ENCODE results near the gene PLK5. TPM values are rescaled to one million over a fixed set of nuclear protein-coding genes. Genes with fewer than 3 reads are reported as not detected.

PLK5 gene
- total and polyA plus RNA-seq, 2 donors from 2014 or later: not detected

- Histone ChIP-seq H3K4me3 (ENCODE audit: low read length in 3 of 3) (no peak overlapping the region), H3K27me3 (ENCODE audit: control insufficient read depth, insufficient read depth, low read length) (no peaks in the 10 kb centered on the region), H3K36me3 (ENCODE audit: control insufficient read depth in 2 of 3, insufficient read depth in 3 of 3, low read length in 3 of 3) (peaks cover 0 to 2% (median 0%) of the 10 kb centered on the region in 3 donors), H3K4me1 (ENCODE audit: control insufficient read depth in 2 of 3, insufficient read depth in 2 of 3, low read depth in 1 of 3, low read length in 3 of 3) (no peaks in the 10 kb centered on the region), H3K9ac (ENCODE audit: low read length in 3 of 3) (no peak overlapping the region), H3K27ac (ENCODE audit: low read depth in 2 of 2, low read length in 2 of 2) (no peak overlapping the region), H3K9me3 (ENCODE audit: control insufficient read depth in 2 of 3, insufficient read depth in 1 of 3, low read length in 3 of 3) (no peaks in the 10 kb centered on the region)
- DNase-seq: no peak
- intact Hi-C loops (cut with DNase I): no loop called here
- TF ChIP-seq CTCF (IDR thresholded peaks at IDR 0.05; ENCODE audit: borderline replicate concordance, extremely low read depth, insufficient read depth): no peak
- FAIRE-seq: no peak
Measured at GRCh38 chr19:1575323-1576241, 51.7 kb downstream of the PLK5 start.

GRCh38 chr19:1576242-1577089 lies 52.6 kb downstream of the PLK5 start:
- H3K27me3 ChIP-seq (ENCODE audit: control insufficient read depth, insufficient read depth, low read length): no peaks in the 10 kb centered on the region
- H3K4me1 ChIP-seq (ENCODE audit: control insufficient read depth in 2 of 3, insufficient read depth in 2 of 3, low read depth in 1 of 3, low read length in 3 of 3): no peaks in the 10 kb centered on the region
- H3K27ac ChIP-seq (ENCODE audit: low read depth in 2 of 2, low read length in 2 of 2): no peak overlapping the region
- H3K9me3 ChIP-seq (ENCODE audit: control insufficient read depth in 2 of 3, insufficient read depth in 1 of 3, low read length in 3 of 3): no peaks in the 10 kb centered on the region
- DNase-seq: no peak
- no peak for FAIRE-seq
- intact Hi-C loops (cut with DNase I): no loop called here
- H3K4me3 ChIP-seq (ENCODE audit: low read length in 3 of 3): no peak overlapping the region
- H3K36me3 ChIP-seq (ENCODE audit: control insufficient read depth in 2 of 3, insufficient read depth in 3 of 3, low read length in 3 of 3): peaks cover 0 to 5% (median 0%) of the 10 kb centered on the region in 3 donors
- H3K9ac ChIP-seq (ENCODE audit: low read length in 3 of 3): no peak overlapping the region
- TF ChIP-seq CTCF (IDR thresholded peaks at IDR 0.05; ENCODE audit: borderline replicate concordance, extremely low read depth, insufficient read depth): no peak

- no peak for FAIRE-seq
- Histone ChIP-seq H3K9me3 (ENCODE audit: control insufficient read depth in 2 of 3, insufficient read depth in 1 of 3, low read length in 3 of 3) (no peaks in the 10 kb centered on the region), H3K27me3 (ENCODE audit: control insufficient read depth, insufficient read depth, low read length) (no peaks in the 10 kb centered on the region), H3K9ac (ENCODE audit: low read length in 3 of 3) (no peak overlapping the region), H3K27ac (ENCODE audit: low read depth in 2 of 2, low read length in 2 of 2) (no peak overlapping the region), H3K36me3 (ENCODE audit: control insufficient read depth in 2 of 3, insufficient read depth in 3 of 3, low read length in 3 of 3) (peaks cover 0 to 8% (median 0%) of the 10 kb centered on the region in 3 donors), H3K4me1 (ENCODE audit: control insufficient read depth in 2 of 3, insufficient read depth in 2 of 3, low read depth in 1 of 3, low read length in 3 of 3) (no peaks in the 10 kb centered on the region), H3K4me3 (ENCODE audit: low read length in 3 of 3) (no peak overlapping the region)
- no peak for DNase-seq
- no peak for TF ChIP-seq CTCF (IDR thresholded peaks at IDR 0.05; ENCODE audit: borderline replicate concordance, extremely low read depth, insufficient read depth)
- intact Hi-C loops (cut with DNase I): no loop called here
Measured at GRCh38 chr19:1577090-1577928, 53.4 kb downstream of the PLK5 start.
